H9 (cell line): ENCODE data around the gene FAM177B. TPM values are rescaled to one million over a fixed set of nuclear protein-coding genes. Genes with fewer than 3 reads are reported as not detected.

Experiments
- DNase-seq: peaks from one replicate; pipeline ENCODE4 v3.0.0-alpha.2; 2017
- H2AFZ ChIP-seq: one replicate; pipeline ENCODE4 v1.6.1; 2013; ENCODE audit warnings: mild to moderate bottlenecking, low read length, control low read depth, moderate library complexity
- H2AK5ac ChIP-seq: 2 replicates; pipeline ENCODE4 v1.6.1; 2013; ENCODE audit warnings: low read length, control low read depth, mixed read lengths; ENCODE audit not compliant: insufficient read length
- H2BK120ac ChIP-seq: one replicate; pipeline ENCODE4 v1.6.1; 2013; ENCODE audit warnings: low read depth, mild to moderate bottlenecking, low read length, control low read depth, inconsistent platforms; ENCODE audit not compliant: poor library complexity, severe bottlenecking
- H2BK12ac ChIP-seq: 2 replicates; pipeline ENCODE4 v1.6.1; 2013; ENCODE audit warnings: low read length, control low read depth, mixed read lengths, low read depth; ENCODE audit not compliant: insufficient read length
- H2BK15ac ChIP-seq: 2 replicates; pipeline ENCODE4 v1.6.1; 2013; ENCODE audit warnings: low read depth, low read length, control low read depth
- H2BK20ac ChIP-seq: one replicate; pipeline ENCODE4 v1.6.1; 2013; ENCODE audit warnings: low read depth, mild to moderate bottlenecking, low read length, control low read depth, inconsistent platforms; ENCODE audit not compliant: poor library complexity, severe bottlenecking
- H2BK5ac ChIP-seq: 2 replicates; pipeline ENCODE4 v1.6.1; 2013; ENCODE audit warnings: low read length, control low read depth, mixed read lengths; ENCODE audit not compliant: insufficient read length
- H3K14ac ChIP-seq: 2 replicates; pipeline ENCODE4 v1.6.1; 2013; ENCODE audit warnings: low read length, control low read depth; ENCODE audit not compliant: insufficient read depth
- H3K18ac ChIP-seq: 2 replicates; pipeline ENCODE4 v1.6.1; 2013; ENCODE audit warnings: low read depth, mild to moderate bottlenecking, mixed read lengths, low read length, control low read depth; ENCODE audit not compliant: insufficient read length
- H3K23ac ChIP-seq: 2 replicates; pipeline ENCODE4 v1.6.1; 2013; ENCODE audit warnings: low read length, control low read depth, mixed read lengths, low read depth; ENCODE audit not compliant: insufficient read length
- H3K23me2 ChIP-seq: 2 replicates; pipeline ENCODE4 v1.6.1; 2013; ENCODE audit warnings: low read depth, mild to moderate bottlenecking, mixed read lengths, low read length, control low read depth; ENCODE audit not compliant: insufficient read length, poor library complexity, severe bottlenecking
- H3K27ac ChIP-seq: 2 replicates; pipeline ENCODE4 v1.5.1; 2013; ENCODE audit warnings: low read length, control low read depth, mixed read lengths, low read depth; ENCODE audit not compliant: insufficient read length
- H3K27me3 ChIP-seq: 2 replicates; pipeline ENCODE4 v1.6.1; 2013; ENCODE audit warnings: low read length, control low read depth, inconsistent platforms; ENCODE audit not compliant: insufficient read depth
- H3K4ac ChIP-seq: 2 replicates; pipeline ENCODE4 v1.6.1; 2013; ENCODE audit warnings: low read depth, mild to moderate bottlenecking, control low read depth, inconsistent platforms, low read length, moderate library complexity
- H3K4me1 ChIP-seq: 2 replicates; pipeline ENCODE4 v1.6.1; 2013; ENCODE audit warnings: low read length, control low read depth, inconsistent platforms; ENCODE audit not compliant: insufficient read depth
- H3K4me2 ChIP-seq: 2 replicates; pipeline ENCODE4 v1.6.1; 2013; ENCODE audit warnings: low read length, control low read depth, mixed read lengths; ENCODE audit not compliant: insufficient read length, insufficient read depth
- H3K56ac ChIP-seq: 2 replicates; pipeline ENCODE4 v1.6.1; 2013; ENCODE audit warnings: low read depth, mild to moderate bottlenecking, mixed read lengths, low read length, control low read depth; ENCODE audit not compliant: insufficient read length
- H3K79me1 ChIP-seq: 2 replicates; pipeline ENCODE4 v1.6.1; 2013; ENCODE audit warnings: low read depth, mild to moderate bottlenecking, moderate library complexity, low read length, control low read depth, inconsistent platforms; ENCODE audit not compliant: insufficient read depth, poor library complexity, severe bottlenecking
- H3K79me2 ChIP-seq: 2 replicates; pipeline ENCODE4 v1.6.1; 2013; ENCODE audit warnings: low read length, control low read depth, inconsistent platforms; ENCODE audit not compliant: insufficient read depth
- H3K9ac ChIP-seq: 2 replicates; pipeline ENCODE4 v1.6.1; 2013; ENCODE audit warnings: low read length, control low read depth, mixed read lengths; ENCODE audit not compliant: insufficient read length; ENCODE audit errors: extremely low read depth
- H3K9me3 ChIP-seq: one replicate; pipeline ENCODE4 v1.6.1; 2013; ENCODE audit warnings: low read depth, low read length, inconsistent platforms; ENCODE audit not compliant: control insufficient read depth
- H3T11ph ChIP-seq: one replicate; pipeline ENCODE4 v1.6.1; 2013; ENCODE audit warnings: mild to moderate bottlenecking, low read length, control low read depth, inconsistent platforms
- H4K20me1 ChIP-seq: one replicate; pipeline ENCODE4 v1.6.1; 2013; ENCODE audit not compliant: control insufficient read depth, insufficient read length, insufficient read depth
- H4K5ac ChIP-seq: 2 replicates; pipeline ENCODE4 v1.6.1; 2013; ENCODE audit warnings: low read depth, mild to moderate bottlenecking, mixed read lengths, low read length, control low read depth; ENCODE audit not compliant: insufficient read length
- H4K8ac ChIP-seq: replicated peaks from 2 replicates; pipeline ENCODE4 v1.6.1; 2013; ENCODE audit warnings: low read length, control low read depth, mixed read lengths, low read depth; ENCODE audit not compliant: insufficient read length
- H4K91ac ChIP-seq: 2 replicates; pipeline ENCODE4 v1.6.1; 2013; ENCODE audit warnings: low read depth, mild to moderate bottlenecking, moderate library complexity, mixed read lengths, low read length, control low read depth; ENCODE audit not compliant: insufficient read length
- H3K27ac Mint-ChIP-seq, 3 experiments: 2 replicates in 2 of 3; 3 replicates in 1 of 3; pipeline ENCODE4 v1.8.0; 2020 to 2021; ENCODE audit warnings: mixed read lengths in 3 of 3, mild to moderate bottlenecking in 1 of 3, moderate library complexity in 1 of 3
- H3K27me3 Mint-ChIP-seq: 2 replicates; pipeline ENCODE4 v1.8.0; 2021; ENCODE audit warnings: low read depth, mild to moderate bottlenecking, moderate library complexity, mixed read lengths
- H3K36me3 Mint-ChIP-seq, 3 experiments: 2 replicates in 2 of 3; 3 replicates in 1 of 3; pipeline ENCODE4 v1.8.0; 2020 to 2021; ENCODE audit warnings: low read depth in 3 of 3, mixed read lengths in 3 of 3; ENCODE audit not compliant: insufficient read depth in 1 of 3
- H3K4me1 Mint-ChIP-seq, 2 experiments: 2 replicates each; pipeline ENCODE4 v1.8.0; 2020; ENCODE audit warnings: mixed read lengths in 2 of 2
- H3K4me3 Mint-ChIP-seq, 2 experiments: 2 replicates in 1 of 2; 3 replicates in 1 of 2; pipeline ENCODE4 v1.8.0; 2020 to 2021; ENCODE audit warnings: mild to moderate bottlenecking in 2 of 2, mixed read lengths in 2 of 2, moderate library complexity in 1 of 2
- H3K9me3 Mint-ChIP-seq, 2 experiments: 2 replicates in 1 of 2; 3 replicates in 1 of 2; pipeline ENCODE4 v1.8.0; 2020; ENCODE audit warnings: mild to moderate bottlenecking in 2 of 2, mixed read lengths in 2 of 2, moderate library complexity in 1 of 2
- WGBS: extraction: QIAGEN DNeasy Blood & Tissue Kit; methylation state at CpG from one replicate; pipeline ENCODE4 v1.1.7; 2013; ENCODE audit warnings: missing lambda C conversion rate, low lambda C conversion rate, mixed read lengths; ENCODE audit not compliant: insufficient read length; ENCODE audit errors: extremely low coverage; 5-methylcytosine and 5-hydroxymethylcytosine counted together
- total RNA-seq: library from RNA; stranded (reverse); gene quantifications from 2 replicates; pipeline ENCODE4 v1.2.1, GENCODE V29; 2021
- TF ChIP-seq, protein P1 (sequence below): fragments of 200-600 bp; sonication (generic); conservative IDR thresholded peaks from 3 replicates; pipeline ENCODE4 v1.8.0; 2021; ENCODE audit warnings: antibody characterized with exemption, mild to moderate bottlenecking

The FAM177B gene
- total RNA-seq, 1 experiment from 2014 or later = not detected

DNA sequence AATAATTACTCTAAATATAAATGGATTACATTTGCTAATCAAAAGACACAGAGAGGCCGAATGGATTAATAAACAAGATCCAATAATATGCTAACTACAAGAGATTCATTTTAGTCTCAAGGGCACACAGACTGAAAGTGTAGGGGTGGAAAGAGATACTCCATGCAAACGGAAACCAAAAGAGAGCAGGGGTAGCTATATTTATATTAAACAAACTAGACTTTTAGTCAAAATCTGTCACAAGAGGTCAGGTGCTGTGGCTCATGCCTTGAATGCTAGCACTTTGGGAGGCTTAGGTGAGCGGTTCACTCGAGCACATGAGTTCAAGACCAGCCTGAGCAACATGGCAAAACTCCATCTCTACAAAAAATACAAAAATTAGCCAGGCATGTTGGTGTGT lies 44.2 kb downstream of the FAM177B start:
- H2AFZ ChIP-seq = no peak overlapping the region
- no peaks in the 10 kb centered on the region for H3K4me1 ChIP-seq
- no peaks in the 10 kb centered on the region for H3K4me1 Mint-ChIP-seq
- no peaks in the 10 kb centered on the region for H4K20me1 ChIP-seq
- no peak overlapping the region for H3K23ac ChIP-seq
- no peak overlapping the region for H4K8ac ChIP-seq
- H3K79me2 ChIP-seq = no peaks in the 10 kb centered on the region
- H3K79me1 ChIP-seq = no peaks in the 10 kb centered on the region
- peaks cover 16% of the 10 kb centered on the region for H3K27me3 Mint-ChIP-seq
- H2BK15ac ChIP-seq = no peak overlapping the region
- DNase-seq = no peak
- no peak overlapping the region for H2BK20ac ChIP-seq
- no peak overlapping the region for H3K4me3 Mint-ChIP-seq
- no peak overlapping the region for H3K14ac ChIP-seq
- no peaks in the 10 kb centered on the region for H3K9me3 Mint-ChIP-seq
- no peak overlapping the region for H3K27ac Mint-ChIP-seq
- no peak overlapping the region for H3K56ac ChIP-seq
- no peaks in the 10 kb centered on the region for H3K9me3 ChIP-seq
- H4K91ac ChIP-seq = no peak overlapping the region
- H3K4ac ChIP-seq = no peak overlapping the region
- no peak overlapping the region for H3K18ac ChIP-seq
- TF ChIP-seq, protein P1, sequence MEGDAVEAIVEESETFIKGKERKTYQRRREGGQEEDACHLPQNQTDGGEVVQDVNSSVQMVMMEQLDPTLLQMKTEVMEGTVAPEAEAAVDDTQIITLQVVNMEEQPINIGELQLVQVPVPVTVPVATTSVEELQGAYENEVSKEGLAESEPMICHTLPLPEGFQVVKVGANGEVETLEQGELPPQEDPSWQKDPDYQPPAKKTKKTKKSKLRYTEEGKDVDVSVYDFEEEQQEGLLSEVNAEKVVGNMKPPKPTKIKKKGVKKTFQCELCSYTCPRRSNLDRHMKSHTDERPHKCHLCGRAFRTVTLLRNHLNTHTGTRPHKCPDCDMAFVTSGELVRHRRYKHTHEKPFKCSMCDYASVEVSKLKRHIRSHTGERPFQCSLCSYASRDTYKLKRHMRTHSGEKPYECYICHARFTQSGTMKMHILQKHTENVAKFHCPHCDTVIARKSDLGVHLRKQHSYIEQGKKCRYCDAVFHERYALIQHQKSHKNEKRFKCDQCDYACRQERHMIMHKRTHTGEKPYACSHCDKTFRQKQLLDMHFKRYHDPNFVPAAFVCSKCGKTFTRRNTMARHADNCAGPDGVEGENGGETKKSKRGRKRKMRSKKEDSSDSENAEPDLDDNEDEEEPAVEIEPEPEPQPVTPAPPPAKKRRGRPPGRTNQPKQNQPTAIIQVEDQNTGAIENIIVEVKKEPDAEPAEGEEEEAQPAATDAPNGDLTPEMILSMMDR = no peak
- no peaks in the 10 kb centered on the region for H3K27me3 ChIP-seq
- no peak overlapping the region for H3K27ac ChIP-seq
- H3T11ph ChIP-seq = no peak overlapping the region
- no peak overlapping the region for H2AK5ac ChIP-seq
- H2BK5ac ChIP-seq = no peak overlapping the region
- H2BK120ac ChIP-seq = no peak overlapping the region
- H3K36me3 Mint-ChIP-seq = no peaks in the 10 kb centered on the region
- H2BK12ac ChIP-seq = no peak overlapping the region
- no peaks in the 10 kb centered on the region for H3K23me2 ChIP-seq
- no CpG with 5 or more reads among the region's 4 CpGs for WGBS
- H3K4me2 ChIP-seq = no peak overlapping the region
- no peak overlapping the region for H3K9ac ChIP-seq
- H4K5ac ChIP-seq = no peak overlapping the region
